K562 (cell line): ENCODE data around the gene DOK3. TPM values are rescaled to one million over a fixed set of nuclear protein-coding genes. Genes with fewer than 3 reads are reported as not detected.

Source experiments
- CHD7 ChIP-seq: fragments of 200-600 bp; sonication (generic); IDR thresholded peaks from one replicate; pipeline ENCODE4 v1.6.1; 2012; ENCODE audit warnings: mild to moderate bottlenecking, low read depth, low read length, inconsistent platforms
- CTCFL ChIP-seq: IDR thresholded peaks from 2 replicates; pipeline ENCODE4 v1.6.1; 2011; ENCODE audit warnings: borderline replicate concordance, low read depth, mild to moderate bottlenecking, moderate library complexity, low read length; ENCODE audit not compliant: insufficient read depth, poor library complexity, severe bottlenecking
- GTF2F1 ChIP-seq: IDR thresholded peaks from 2 replicates; pipeline ENCODE4 v1.6.1; 2011; ENCODE audit warnings: low read depth, low read length, improper control_type of control experiment
- NBN ChIP-seq: fragments of 450-650 bp; IDR thresholded peaks from 2 replicates; pipeline ENCODE4 v1.6.1; 2016; ENCODE audit warnings: low read depth, mild to moderate bottlenecking
- NFATC3 ChIP-seq: fragments of 450-650 bp; IDR thresholded peaks from 2 replicates; pipeline ENCODE4 v1.6.1; 2017; ENCODE audit warnings: mild to moderate bottlenecking
- SMC3 ChIP-seq: conservative IDR thresholded peaks from 2 replicates; pipeline ENCODE4 v1.6.1; 2011; ENCODE audit warnings: low read depth, low read length, improper control_type of control experiment; ENCODE audit not compliant: insufficient read depth
- TAF1 ChIP-seq: IDR thresholded peaks from 2 replicates; pipeline ENCODE4 v1.6.1; 2011; ENCODE audit warnings: mild to moderate bottlenecking, low read length, moderate library complexity; ENCODE audit not compliant: insufficient read depth, control insufficient read depth, severe bottlenecking; ENCODE audit errors: extremely low read depth
- ZNF143 ChIP-seq: sonication (generic); formaldehyde crosslinking; IDR thresholded peaks from 2 replicates; pipeline ENCODE4 v1.9.0; 2022; ENCODE audit warnings: mild to moderate bottlenecking, missing genetic modification reagents
- ZNF146 ChIP-seq: IDR thresholded peaks from one replicate; pipeline ENCODE4 v1.6.1; 2018; ENCODE audit warnings: missing compliant biosample characterization; ENCODE audit not compliant: unreplicated experiment
- polyA plus RNA-seq, 8 experiments: library from polyadenylated mRNA; depleted of rRNA in 4 of 8; stranded (reverse) in 5 of 8; unstranded in 3 of 8; fragments of >200 nt; fragmentation: Nextera tagmentation in 2 of 8; fragmentation: Illumina TruSeq in 1 of 8; extraction: Ambion mirVana in 2 of 8; extraction: Trizol in 1 of 8; gene quantifications; 2 replicates each; pipeline versions ENCODE4 v1.2.1 to v1.2.3, GENCODE V29; 2011 to 2014; ENCODE audit warnings: inconsistent platforms in 1 of 8, missing spikeins in 1 of 8
- total RNA-seq, 7 experiments: library from RNA; depleted of rRNA in 6 of 7; stranded (reverse); fragments of >200 nt in 6 of 7; fragmentation: Illumina TruSeq in 2 of 7; extraction: Trizol in 2 of 7; gene quantifications; 2 replicates each; pipeline versions ENCODE4 v1.2.1 to v1.2.3, GENCODE V29; 2011 to 2021; ENCODE audit warnings: low replicate concordance in 1 of 7
- TF ChIP-seq, protein P1 (sequence below): fragments of 150-350 bp; IDR thresholded peaks from 2 replicates; pipeline ENCODE4 v1.6.1; 2014; ENCODE audit warnings: low read depth, mild to moderate bottlenecking, low read length, borderline replicate concordance

Gene DOK3
- total and polyA plus RNA-seq, 9 of the 15 experiments (the other 6 are each of a cell fraction or from before 2014, with no cell fraction given) = 1.3 to 23.0 (median 8.0) TPM

- TF ChIP-seq, protein P1, sequence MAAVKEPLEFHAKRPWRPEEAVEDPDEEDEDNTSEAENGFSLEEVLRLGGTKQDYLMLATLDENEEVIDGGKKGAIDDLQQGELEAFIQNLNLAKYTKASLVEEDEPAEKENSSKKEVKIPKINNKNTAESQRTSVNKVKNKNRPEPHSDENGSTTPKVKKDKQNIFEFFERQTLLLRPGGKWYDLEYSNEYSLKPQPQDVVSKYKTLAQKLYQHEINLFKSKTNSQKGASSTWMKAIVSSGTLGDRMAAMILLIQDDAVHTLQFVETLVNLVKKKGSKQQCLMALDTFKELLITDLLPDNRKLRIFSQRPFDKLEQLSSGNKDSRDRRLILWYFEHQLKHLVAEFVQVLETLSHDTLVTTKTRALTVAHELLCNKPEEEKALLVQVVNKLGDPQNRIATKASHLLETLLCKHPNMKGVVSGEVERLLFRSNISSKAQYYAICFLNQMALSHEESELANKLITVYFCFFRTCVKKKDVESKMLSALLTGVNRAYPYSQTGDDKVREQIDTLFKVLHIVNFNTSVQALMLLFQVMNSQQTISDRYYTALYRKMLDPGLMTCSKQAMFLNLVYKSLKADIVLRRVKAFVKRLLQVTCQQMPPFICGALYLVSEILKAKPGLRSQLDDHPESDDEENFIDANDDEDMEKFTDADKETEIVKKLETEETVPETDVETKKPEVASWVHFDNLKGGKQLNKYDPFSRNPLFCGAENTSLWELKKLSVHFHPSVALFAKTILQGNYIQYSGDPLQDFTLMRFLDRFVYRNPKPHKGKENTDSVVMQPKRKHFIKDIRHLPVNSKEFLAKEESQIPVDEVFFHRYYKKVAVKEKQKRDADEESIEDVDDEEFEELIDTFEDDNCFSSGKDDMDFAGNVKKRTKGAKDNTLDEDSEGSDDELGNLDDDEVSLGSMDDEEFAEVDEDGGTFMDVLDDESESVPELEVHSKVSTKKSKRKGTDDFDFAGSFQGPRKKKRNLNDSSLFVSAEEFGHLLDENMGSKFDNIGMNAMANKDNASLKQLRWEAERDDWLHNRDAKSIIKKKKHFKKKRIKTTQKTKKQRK = no peak
- TF ChIP-seq CTCFL (no peak), CHD7 (no peak), TAF1 (peak; percentile 87), NFATC3 (no peak), ZNF146 (CRISPR knock-in tag) (no peak), SMC3 (no peak), GTF2F1 (no peak), NBN (no peak), ZNF143 (no peak)
Measured at GRCh38 chr5:177496727-177497291, 12.8 kb downstream of the DOK3 start (continued).
